DMS79 treated with DMSO at 0.1 percent for 48 hours (cell line): ENCODE data around the gene PIK3R5.
"Not testable (repeated sequence)": the region's sequence is repeated elsewhere in the genome, so short reads cannot be mapped to it uniquely, and the experiment has no call there.

ENCODE experiments used
- DNase-seq: peaks from one replicate; lab custom pipeline; 2025; lab: John Stamatoyannopoulos, UW

PIK3R5 gene

DNA sequence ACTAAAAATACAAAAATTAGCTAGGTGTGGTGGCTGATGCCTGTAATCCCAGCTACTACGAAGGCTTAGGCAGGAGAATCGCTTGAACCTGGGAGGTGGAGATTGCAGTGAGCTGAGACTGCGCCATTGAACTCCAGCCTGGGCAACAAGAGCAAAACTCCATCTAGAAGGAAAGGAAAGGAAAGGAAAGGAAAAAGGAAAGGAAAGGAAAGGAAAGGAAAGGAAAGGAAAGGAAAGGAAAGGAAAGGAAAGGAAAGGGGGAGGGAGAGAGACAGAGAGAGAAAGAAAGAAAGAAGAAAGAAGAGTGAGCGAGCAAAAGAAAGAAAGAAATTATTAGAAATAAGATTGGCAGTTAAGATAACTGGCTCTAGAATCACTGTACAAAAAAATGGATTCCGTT lies 18.7 kb upstream of the PIK3R5 start:
- DNase-seq: not testable (repeated sequence)

DNA sequence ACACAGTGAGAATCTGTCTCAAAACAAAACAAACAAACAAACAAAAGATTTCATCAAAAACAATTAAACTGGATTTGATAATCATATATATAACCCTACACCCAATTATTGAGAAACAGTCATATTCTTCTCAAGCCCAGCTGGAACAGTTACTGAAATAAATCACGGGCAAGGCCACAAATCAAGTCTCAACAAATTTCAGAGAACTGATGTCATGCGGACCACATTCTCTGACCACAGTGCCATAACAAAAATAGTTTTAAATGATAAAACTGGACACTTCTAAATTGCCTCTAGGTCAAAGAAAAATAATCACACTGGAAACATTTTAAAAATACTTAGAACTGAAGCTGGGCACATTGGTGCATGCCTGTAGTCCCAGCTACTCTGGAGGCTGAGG lies 15.9 kb upstream of the PIK3R5 start:
- no peak for DNase-seq

DNA sequence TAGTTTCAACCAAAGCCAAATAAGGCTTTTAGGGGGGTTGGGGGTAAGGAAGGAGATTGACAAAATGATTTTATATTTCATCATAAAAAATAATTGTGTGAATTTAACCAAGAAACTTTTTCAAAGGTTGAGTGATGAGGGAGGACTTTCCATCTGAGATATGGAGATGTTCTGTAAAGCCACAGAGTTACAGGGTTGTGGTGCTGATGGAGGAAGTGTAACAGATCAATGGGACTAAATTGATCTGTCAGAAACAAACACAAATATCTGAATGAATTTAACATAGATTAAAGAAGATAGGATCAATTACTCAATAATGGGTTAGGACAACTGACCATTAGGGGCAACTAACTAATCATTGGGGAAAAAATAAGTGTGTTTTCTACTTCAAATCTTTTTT lies 14.2 kb upstream of the PIK3R5 start:
- no peak for DNase-seq

DNA sequence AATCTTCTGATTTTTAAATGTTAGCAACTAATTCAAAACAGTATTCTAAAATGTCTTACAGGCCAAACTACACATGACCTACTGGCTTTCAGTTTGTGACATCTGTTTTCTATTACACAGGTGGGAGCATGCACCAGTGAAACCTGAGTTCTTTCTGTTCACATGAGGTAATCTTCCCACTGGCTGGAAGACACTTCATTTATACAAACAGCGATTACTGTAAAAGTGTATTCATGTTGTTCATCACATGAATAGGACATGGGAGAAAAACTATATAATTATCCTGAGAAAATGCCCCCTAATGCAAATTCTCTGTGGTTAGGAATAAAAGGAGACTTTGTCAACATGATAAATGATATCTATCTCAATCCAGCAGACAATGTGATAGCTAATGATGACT lies 11.1 kb upstream of the PIK3R5 start:
- DNase-seq: no peak

DNA sequence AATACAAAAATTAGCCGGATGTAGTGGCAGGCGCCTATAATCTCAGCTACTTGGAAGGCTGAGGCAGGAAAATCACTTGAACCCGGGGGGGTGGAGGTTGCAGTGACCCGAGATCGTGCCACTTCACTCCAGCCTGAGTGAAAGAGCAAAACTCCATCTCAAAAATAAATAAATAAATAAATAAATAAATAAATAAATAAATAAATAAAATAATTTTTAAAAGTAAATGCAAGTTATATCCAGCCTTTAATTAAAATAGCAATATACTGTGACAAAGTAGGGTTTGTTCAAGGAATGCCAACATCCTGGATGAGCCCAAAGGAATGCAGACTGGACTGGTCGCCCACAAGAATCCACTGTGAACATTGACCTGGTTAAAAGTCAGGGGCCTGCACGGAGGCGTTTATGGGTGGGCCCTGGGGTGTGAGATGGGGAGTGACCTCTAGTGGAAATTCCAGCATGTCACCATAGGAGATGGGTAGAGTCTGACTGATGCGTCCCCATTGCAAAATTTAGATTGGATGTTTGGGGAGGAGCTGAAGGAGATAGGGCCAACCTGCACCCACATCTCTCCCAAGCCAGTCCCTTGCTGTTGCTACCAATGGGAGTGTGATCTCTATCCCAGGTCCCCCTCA lies 9.7 kb upstream of the PIK3R5 start:
- DNase-seq: no peak

DNA sequence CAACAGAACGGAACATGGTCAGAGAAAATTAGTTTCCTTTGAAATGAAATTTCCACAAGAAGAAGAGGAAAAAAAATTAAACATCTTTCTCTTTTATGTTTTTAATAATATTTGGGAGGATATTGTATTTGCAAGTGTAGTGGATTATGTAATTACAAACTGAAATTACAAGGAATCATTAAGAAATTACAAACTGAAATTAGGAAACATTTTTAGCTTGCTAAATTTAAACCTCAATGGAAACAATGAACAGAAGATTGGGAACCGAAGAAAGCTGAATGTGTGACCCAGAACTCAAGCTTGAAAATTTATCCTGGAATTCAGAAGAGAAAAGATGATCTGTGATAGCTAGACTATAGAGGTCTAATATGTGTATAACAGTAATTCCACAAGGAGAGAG lies 4.4 kb upstream of the PIK3R5 start:
- no peak for DNase-seq

DNA sequence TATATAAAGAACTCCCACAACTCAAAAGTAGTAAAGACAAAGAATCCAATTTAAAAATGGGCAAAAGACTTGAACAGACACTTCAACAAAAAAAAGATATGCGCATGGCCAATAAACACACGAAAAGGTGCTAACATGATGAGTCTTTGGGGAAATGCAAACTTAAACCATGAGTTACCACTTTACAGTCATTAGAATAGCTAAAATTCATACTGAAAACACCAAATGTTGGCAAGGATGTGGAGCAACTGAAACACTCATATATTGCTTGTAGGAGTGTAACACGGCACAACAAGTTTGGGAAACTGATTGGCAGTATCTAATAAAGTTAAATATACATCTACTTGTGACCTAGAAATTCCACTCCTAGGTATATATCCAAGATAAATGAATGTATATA lies 3.0 kb upstream of the PIK3R5 start:
- DNase-seq: no peak

DNA sequence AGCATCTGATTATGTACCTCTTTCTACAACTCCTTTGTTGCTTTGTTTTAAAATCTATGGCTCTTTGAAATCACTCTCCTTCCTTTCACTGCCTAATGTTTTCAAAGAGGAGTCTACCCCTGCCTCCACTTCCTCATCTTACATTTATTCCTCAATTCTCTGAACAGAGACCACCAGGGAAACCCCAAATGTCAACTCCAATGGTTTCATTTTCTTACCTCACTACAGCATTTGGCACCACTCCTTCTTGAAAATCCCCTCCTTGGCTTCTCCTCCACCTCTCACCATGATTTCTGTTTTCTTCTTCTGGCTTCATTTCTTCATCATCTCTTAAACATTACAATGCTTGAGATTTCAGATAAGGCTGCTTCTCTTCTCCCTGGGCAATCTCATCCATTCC lies 2.4 kb upstream of the PIK3R5 start:
- DNase-seq: no peak

DNA sequence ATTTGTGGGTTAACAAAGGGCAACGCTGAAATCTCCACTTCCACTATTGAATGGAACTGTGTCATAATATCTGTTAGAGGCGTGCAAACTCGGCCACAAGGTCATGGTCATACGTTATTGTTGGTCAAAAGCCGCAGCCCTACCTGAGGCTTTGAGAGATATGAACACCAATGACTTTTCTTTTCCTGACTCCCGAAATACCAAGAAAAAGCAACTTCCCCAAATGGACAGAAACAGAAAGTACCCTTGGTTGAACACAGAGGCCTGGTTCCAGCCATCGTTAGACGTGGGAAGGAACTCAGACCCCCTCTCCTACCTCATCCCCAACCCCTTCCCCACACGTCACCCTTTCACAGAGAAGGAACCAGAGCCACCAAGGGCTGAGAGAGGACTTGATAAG lies 1.4 kb upstream of the PIK3R5 start:
- DNase-seq: no peak

DNA sequence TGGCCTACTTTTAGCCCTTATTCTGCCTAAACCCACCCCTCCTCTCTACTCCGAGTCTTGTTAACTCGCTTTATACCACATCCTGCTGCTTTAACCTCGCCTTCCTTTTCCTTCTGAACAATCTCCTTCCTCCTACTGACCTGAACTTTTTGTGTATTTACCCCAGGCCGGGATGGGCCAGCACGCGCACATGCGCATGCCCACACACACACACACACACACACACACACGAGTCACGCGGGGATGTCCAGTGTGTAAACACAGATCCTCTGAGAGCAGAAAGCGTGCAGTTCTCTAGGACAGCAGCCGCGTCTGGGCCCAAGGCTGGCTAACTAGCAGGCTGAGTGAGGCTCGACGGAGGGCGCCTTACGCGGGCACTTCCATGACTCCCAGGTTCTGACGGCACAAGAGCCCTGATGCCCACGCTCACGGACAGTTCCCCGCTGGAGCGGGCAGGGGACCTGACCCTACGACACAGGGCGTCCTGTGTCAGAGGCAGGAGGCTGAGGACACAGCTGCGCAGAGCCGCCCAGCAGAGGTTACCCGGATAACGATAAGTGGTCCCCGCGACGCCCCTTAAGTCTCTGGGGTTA lies 610 bp downstream of the PIK3R5 start:
- no peak for DNase-seq

DNA sequence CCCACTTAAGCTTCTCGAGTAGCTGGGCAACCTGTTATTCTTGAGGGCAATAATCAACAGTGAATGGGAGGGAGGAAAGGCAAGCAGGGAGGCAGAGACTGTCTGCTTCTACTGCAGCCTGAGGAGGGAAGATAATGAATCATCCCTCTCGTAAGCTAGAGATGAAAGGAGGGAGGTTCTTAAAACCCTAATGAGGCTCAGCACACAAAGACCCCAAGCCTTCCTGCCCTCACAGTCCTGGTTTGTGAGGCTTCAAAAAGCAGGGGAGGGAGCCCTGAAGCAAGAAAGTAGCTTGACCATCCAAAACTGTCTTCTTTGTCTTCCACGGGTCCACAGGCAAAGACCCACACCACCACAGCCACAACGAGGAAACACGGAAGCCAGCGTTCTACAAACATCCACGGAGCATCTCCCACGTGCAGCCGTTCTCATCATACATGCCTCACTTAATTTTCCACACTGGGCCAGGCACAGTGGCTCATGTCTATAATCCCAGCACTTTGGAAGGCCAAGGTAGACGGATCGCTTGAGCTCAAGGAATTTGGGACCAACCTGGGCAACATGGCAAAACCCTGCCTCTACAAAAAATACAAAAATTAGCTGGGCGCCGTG lies 1.8 kb downstream of the PIK3R5 start:
- no peak for DNase-seq

DNA sequence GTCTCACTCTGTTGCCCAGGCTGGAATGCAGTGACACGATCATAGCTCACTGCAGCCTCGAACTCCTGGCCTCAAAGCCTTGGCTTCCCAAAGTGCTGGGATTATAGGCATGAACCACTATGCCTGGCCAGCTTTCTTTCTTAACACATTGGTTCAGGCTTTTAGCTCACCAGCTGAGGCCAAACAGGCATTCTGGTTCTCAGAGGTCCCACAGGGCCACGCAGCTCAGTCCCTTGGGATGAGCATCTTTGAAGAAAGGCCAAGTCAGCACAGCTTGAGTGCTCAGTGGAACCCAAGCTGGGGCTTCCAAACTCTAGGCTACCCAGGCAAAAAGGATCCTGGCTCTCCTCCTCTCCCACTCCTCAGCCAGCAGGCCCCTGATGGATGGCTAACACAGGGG lies 2.5 kb downstream of the PIK3R5 start:
- DNase-seq: no peak

DNA sequence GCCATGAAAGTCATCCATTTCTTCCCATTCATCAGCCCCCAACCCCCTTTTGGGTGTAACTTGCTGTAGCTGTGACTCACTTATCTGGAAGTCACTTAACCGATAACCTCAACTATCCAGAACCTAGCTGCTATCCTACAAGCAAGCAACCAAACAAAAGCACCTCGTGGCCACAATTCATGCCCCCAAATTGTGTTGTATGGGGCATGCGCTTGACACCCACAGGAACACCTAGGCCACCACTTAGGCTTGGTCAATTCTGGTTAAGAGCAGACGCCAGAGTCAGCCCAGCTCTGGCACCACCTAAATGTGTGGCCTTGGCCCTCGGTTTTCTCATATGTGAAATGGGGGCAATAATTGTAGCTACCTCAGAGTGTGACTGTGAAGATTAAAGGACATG lies 3.7 kb downstream of the PIK3R5 start:
- DNase-seq: no peak

DNA sequence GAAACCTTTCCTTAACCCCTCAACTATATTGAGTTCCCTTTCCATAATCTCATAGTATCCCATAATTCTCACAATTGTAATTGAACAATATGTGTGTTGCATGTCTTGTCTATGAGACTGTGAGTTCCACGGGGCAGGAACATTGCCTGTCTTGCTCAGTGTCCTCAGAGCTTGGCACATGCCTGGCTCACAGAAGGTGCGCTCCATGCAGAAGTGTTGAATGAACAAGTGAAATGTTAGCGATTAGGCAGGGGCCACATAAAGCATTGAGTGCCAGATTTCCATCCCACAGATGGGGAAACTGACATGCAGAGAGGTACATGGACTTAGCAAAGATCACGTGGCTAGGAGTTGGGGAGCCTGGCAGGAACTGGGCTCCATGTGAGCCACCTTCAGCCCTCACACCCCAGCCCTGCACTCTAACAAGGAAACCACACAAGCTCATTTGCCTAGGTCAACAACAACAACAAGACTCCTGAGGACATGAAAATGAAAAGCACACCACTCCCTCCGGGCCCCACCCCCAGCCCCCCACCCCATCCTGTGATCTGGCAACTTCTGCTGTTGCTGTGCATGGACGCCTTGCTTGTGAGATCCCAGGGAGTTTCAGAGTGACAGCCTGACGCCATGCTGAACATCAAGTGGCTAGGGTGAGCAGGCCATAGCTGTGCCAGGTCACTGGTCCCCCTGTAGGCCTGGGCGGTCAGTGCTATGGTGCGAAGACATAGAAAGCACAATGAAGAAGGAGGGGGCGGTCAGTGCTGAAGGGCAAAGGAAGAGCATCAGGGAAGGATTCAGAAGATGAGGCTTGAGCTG lies 5.0 kb downstream of the PIK3R5 start:
- DNase-seq: no peak

DNA sequence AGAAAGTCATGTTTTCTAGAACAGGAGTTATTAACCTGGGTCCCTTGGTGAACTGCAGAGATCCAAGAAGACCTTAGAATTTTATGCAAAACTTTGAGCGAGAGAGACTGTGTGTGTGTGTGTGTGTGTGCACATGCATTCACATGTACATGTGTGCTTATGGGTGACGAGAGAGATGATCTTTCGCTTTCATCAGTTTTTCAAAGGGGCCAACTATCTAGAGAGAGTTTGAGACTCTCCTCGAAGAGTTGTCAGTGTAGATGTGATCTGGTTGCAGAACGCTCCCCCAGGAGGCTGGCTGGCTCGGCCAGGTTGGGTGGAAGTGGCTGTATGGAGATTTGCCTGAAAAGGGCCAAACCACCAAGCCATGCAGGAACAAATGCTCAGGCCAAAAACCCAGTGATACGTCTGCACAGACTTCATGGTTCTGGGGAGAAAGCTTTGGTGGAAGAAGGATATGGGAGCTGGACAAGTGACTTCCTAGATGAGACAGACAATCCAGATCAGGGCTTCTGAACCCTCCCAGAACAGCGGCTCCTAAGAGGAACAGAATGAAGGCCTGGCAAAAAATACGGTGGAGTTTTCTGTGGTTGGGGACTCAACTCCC lies 6.1 kb downstream of the PIK3R5 start:
- no peak for DNase-seq

DNA sequence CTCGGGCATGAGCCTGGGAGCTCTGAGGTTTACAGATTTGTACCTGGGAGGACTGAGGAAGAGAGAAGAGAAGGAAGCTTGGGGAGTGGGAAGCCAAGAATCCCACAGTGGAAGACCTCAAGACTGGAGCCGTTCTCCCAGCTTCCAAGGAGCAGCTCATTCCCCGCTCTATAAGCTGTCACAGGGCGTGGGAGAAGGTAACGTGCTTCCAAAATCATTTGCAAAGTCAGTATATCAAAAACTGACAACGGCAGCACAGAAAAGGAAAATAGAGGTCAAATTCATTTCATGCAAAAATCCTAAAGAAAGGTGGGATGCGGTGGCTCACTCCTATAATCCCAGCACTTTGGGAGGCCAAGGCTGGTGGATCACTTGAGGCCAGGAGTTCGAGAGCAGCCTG lies 7.8 kb downstream of the PIK3R5 start:
- DNase-seq: no peak

DNA sequence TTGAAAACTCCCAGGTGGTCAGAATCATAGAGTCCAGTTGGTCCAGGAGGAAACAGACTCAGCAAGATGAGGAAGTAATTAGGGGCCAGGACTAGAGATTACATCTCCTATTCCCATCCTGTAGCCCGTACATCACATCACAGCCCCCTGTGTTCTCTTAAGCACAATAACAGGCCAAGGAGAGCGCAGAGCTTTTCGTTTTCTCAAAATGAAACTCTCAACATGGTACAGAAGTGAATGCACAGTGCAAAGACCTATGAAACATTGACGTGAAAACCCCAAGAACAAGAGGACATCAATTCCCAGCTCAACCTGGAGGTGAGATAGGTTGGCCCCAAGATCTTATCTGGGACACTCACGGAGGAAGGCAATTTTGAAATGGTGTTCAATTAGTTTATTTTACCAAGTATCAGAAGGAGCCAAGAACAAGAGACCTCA lies 9.0 kb downstream of the PIK3R5 start:
- no peak for DNase-seq

DNA sequence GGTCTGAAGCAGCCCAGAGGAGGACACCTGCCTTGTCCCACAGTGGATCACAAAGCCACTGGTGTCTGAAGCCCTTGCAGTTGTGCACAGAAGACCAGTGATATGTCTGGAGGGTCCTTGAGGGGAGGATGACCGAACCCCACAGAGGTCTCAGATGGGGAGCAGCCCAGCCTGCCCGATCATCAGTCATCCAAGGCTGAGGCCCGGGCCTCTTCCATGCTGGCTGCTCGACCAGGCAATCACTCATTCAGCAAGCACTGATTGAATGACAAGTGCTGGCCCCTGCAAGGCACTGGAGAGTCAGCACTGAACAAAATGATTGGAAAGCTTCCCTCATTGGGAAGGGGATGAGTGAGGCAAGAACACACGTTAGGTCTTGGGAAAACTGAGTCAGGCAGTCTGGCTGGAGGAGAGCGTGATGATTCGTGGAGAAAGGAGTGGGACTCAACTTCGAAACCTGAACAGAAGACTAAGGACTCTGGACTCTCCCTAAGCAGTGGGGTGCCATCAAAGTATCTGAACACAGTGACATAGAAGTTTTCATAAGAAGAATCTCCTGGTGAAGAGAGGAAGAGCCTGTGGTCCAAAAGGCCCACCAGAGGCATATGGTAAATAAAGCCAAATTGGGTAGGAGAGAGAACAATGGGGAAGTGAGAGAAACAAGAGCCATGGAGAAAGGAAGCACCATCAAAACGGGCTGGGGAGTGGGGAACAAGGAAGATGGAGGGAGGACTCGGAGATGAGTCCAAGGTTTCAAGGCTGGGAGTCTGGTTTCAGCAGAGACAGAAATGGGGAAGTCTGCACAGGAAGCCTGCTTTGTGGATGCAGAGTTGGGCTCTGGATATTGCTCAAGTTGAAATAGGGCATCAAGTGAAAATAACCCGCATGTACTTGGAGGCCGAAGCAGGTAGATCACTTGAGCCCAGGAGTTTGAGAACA lies 10.2 kb downstream of the PIK3R5 start:
- DNase-seq: no peak

DNA sequence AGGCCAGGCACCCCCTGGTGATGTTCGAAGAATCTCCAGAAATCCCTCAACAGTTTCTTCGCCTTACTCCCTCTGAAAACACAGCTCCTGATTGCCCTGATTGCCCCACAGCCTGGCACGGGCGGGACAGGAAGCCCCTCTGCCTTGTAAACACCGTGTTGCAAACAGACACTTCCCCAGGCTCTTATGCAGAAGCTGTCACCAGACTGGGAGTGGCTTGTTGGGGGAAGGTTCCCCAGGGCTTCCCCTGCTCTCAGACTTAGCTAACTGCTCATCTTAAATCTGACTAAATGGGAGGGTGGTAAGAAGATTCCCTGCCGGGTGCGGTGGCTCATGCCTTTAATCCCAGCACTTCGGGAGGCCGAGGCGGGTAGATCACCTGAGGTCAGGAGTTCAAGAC lies 11.2 kb downstream of the PIK3R5 start:
- no peak for DNase-seq

DNA sequence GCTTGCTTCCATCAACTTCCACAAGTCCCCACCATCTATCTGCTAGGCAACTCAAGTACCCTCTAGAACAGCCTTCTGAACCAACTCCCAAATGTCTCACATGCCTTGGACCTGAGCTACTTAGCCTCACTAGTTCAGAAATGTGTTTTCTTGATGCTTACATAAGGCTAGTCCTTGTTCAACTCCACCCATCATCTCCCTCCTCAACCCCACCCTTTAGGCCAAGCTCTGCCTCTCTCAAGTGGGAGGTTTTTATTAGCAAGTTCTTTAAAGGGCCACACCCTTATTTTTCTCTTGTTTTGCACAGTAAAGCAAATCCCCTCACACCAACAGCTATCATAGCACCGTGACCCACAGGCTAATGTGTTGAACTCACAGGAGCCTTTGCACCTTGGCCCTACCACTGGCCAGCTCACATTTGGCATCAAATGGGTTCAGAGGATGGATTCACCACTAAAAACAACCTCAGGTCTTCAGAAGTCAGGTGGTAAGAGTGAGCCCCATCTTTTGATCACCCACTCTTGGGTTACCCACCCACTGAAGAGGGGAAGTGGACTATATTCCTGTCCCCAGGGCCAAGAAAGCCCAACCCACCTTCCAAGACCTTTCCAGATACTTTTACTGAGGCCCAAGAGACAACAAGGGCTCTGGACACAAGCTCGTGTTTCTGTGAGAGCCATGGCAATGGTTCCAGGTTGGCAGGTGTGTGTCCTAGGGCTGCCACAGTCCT lies 12.2 kb downstream of the PIK3R5 start:
- DNase-seq: no peak

DNA sequence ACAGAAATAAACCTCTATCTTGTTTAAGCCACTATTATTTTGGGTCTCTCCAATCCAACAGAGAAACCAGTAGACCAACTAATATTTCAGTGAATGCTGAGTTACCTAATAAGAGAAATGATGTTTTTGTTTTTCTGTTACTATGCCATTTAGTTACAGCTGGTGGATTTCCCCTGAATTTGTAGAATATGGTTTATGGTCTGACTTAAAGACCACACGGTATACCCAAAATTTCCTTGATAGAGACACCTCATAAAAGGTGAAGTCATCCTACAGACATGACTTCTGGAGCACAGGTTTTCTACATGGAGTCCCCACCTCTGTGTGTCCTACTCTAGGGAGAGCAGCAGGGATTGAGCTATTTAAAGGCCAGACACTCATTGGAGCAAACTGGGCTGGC lies 13.3 kb downstream of the PIK3R5 start:
- DNase-seq: no peak
